HepG2 (cell line): ENCODE data around the gene CAMK2G. TPM values are rescaled to one million over a fixed set of nuclear protein-coding genes. Genes with fewer than 3 reads are reported as not detected.

Experiments
- BATF2 ChIP-seq: sonication (generic); formaldehyde crosslinking; IDR thresholded peaks from 2 replicates; pipeline ENCODE4 v1.8.0; 2022; ENCODE audit warnings: mild to moderate bottlenecking, missing genetic modification reagents, moderate library complexity
- CERS6 ChIP-seq: sonication (generic); formaldehyde crosslinking; IDR thresholded peaks from 2 replicates; pipeline ENCODE4 v1.5.0; 2020; ENCODE audit warnings: missing genetic modification reagents
- CSRNP1 ChIP-seq: sonication (generic); formaldehyde crosslinking; IDR thresholded peaks from 2 replicates; pipeline ENCODE4 v1.8.1; 2023; ENCODE audit warnings: mild to moderate bottlenecking, missing genetic modification reagents
- FOXC1 ChIP-seq: sonication (generic); formaldehyde crosslinking; IDR thresholded peaks from 2 replicates; pipeline ENCODE4 v1.8.0; 2022; ENCODE audit warnings: mild to moderate bottlenecking, missing genetic modification reagents, borderline replicate concordance
- FOXM1 ChIP-seq: sonication (generic); formaldehyde crosslinking; IDR thresholded peaks from 2 replicates; pipeline ENCODE4 v1.5.0; 2020; ENCODE audit warnings: missing genetic modification reagents
- HINFP ChIP-seq: sonication (generic); formaldehyde crosslinking; IDR thresholded peaks from 2 replicates; pipeline ENCODE4 v1.4.0; 2020; ENCODE audit warnings: low read depth, mild to moderate bottlenecking, missing genetic modification reagents
- HOXA7 ChIP-seq: sonication (generic); formaldehyde crosslinking; IDR thresholded peaks from 2 replicates; pipeline ENCODE4 v1.8.1; 2022; ENCODE audit warnings: mild to moderate bottlenecking, missing genetic modification reagents, moderate library complexity
- MED1 ChIP-seq: sonication (generic); formaldehyde crosslinking; IDR thresholded peaks from 2 replicates; pipeline ENCODE4 v1.4.0; 2020; ENCODE audit warnings: missing genetic modification reagents
- RBAK ChIP-seq: sonication (generic); formaldehyde crosslinking; IDR thresholded peaks from 2 replicates; pipeline ENCODE4 v1.5.1; 2020; ENCODE audit warnings: mild to moderate bottlenecking, missing genetic modification reagents
- RFXAP ChIP-seq: sonication (generic); formaldehyde crosslinking; IDR thresholded peaks from 2 replicates; pipeline ENCODE4 v1.4.0; 2020; ENCODE audit warnings: missing genetic modification reagents, borderline replicate concordance
- SOX13 ChIP-seq, 3 experiments: fragments of 450-650 bp in 1 of 3; sonication (generic) in 1 of 3; formaldehyde crosslinking in 1 of 3; IDR thresholded peaks in 2 of 3; conservative IDR thresholded peaks in 1 of 3; 2 replicates each; pipeline versions ENCODE4 v1.5.0 to v1.6.1; 2016 to 2020; ENCODE audit warnings: antibody characterized with exemption in 1 of 3, mild to moderate bottlenecking in 1 of 3, missing compliant biosample characterization in 1 of 3, missing genetic modification reagents in 1 of 3, moderate library complexity in 1 of 3
- THYN1 ChIP-seq: sonication (generic); formaldehyde crosslinking; IDR thresholded peaks from 2 replicates; pipeline ENCODE4 v1.8.1; 2023; ENCODE audit warnings: low read depth, mild to moderate bottlenecking, moderate library complexity, missing genetic modification reagents, borderline replicate concordance
- TSC22D2 ChIP-seq: sonication (generic); formaldehyde crosslinking; IDR thresholded peaks from 2 replicates; pipeline ENCODE4 v1.5.1; 2020; ENCODE audit warnings: missing genetic modification reagents, mild to moderate bottlenecking, borderline replicate concordance
- ZNF101 ChIP-seq: sonication (generic); formaldehyde crosslinking; IDR thresholded peaks from 2 replicates; pipeline ENCODE4 v1.4.0; 2020; ENCODE audit warnings: mild to moderate bottlenecking, low read depth, missing genetic modification reagents, borderline replicate concordance
- ZNF30 ChIP-seq: sonication (generic); formaldehyde crosslinking; IDR thresholded peaks from 2 replicates; pipeline ENCODE4 v1.5.0; 2020; ENCODE audit warnings: mild to moderate bottlenecking, missing genetic modification reagents
- ZNF331 ChIP-seq: sonication (generic); formaldehyde crosslinking; IDR thresholded peaks from 2 replicates; pipeline ENCODE4 v1.4.0; 2020; ENCODE audit warnings: missing genetic modification reagents
- ZNF382 ChIP-seq: sonication (generic); formaldehyde crosslinking; IDR thresholded peaks from 2 replicates; pipeline ENCODE4 v1.5.0; 2020; ENCODE audit warnings: missing genetic modification reagents, mild to moderate bottlenecking, borderline replicate concordance
- ZNF468 ChIP-seq: sonication (generic); formaldehyde crosslinking; IDR thresholded peaks from 2 replicates; pipeline ENCODE4 v1.8.0; 2022; ENCODE audit warnings: mild to moderate bottlenecking, moderate library complexity, missing genetic modification reagents
- ZNF75D ChIP-seq: sonication (generic); formaldehyde crosslinking; IDR thresholded peaks from 2 replicates; pipeline ENCODE4 v1.8.1; 2023; ENCODE audit warnings: missing genetic modification reagents, mild to moderate bottlenecking, borderline replicate concordance
- ZNF766 ChIP-seq: sonication (generic); formaldehyde crosslinking; IDR thresholded peaks from 2 replicates; pipeline ENCODE4 v1.5.0; 2020; ENCODE audit warnings: missing genetic modification reagents, borderline replicate concordance
- ZNF780A ChIP-seq: sonication (generic); formaldehyde crosslinking; IDR thresholded peaks from 2 replicates; pipeline ENCODE4 v1.8.0; 2022; ENCODE audit warnings: mild to moderate bottlenecking, missing genetic modification reagents, moderate library complexity
- polyA plus RNA-seq, 8 experiments: library from polyadenylated mRNA; depleted of rRNA in 3 of 8; stranded (reverse) in 7 of 8; unstranded in 1 of 8; fragments of >200 nt; fragmentation: Illumina TruSeq in 4 of 8; extraction: Trizol in 4 of 8; gene quantifications; 2 replicates each; pipeline versions ENCODE4 v1.2.1 to v1.2.3, GENCODE V29; 2011 to 2016; ENCODE audit warnings: low read depth in 4 of 8, missing spikeins in 1 of 8, mixed read lengths in 1 of 8; ENCODE audit not compliant: insufficient read depth in 1 of 8
- total RNA-seq, 5 experiments: library from RNA; depleted of rRNA; stranded (reverse); fragments of >200 nt; fragmentation: Illumina TruSeq; extraction: Trizol; gene quantifications; 2 replicates each; pipeline ENCODE4 v1.2.3, GENCODE V29; 2016; ENCODE audit warnings: low read depth in 1 of 5
- TF ChIP-seq, protein P1 (sequence below): sonication (generic); formaldehyde crosslinking; IDR thresholded peaks from 2 replicates; pipeline ENCODE4 v1.5.1; 2020; ENCODE audit warnings: missing genetic modification reagents, mild to moderate bottlenecking, borderline replicate concordance

Gene CAMK2G
- total and polyA plus RNA-seq, 2 of the 13 experiments (the other 11 are each of a cell fraction or from before 2014, with no cell fraction given), result 15.9 to 18.8 TPM

DNA sequence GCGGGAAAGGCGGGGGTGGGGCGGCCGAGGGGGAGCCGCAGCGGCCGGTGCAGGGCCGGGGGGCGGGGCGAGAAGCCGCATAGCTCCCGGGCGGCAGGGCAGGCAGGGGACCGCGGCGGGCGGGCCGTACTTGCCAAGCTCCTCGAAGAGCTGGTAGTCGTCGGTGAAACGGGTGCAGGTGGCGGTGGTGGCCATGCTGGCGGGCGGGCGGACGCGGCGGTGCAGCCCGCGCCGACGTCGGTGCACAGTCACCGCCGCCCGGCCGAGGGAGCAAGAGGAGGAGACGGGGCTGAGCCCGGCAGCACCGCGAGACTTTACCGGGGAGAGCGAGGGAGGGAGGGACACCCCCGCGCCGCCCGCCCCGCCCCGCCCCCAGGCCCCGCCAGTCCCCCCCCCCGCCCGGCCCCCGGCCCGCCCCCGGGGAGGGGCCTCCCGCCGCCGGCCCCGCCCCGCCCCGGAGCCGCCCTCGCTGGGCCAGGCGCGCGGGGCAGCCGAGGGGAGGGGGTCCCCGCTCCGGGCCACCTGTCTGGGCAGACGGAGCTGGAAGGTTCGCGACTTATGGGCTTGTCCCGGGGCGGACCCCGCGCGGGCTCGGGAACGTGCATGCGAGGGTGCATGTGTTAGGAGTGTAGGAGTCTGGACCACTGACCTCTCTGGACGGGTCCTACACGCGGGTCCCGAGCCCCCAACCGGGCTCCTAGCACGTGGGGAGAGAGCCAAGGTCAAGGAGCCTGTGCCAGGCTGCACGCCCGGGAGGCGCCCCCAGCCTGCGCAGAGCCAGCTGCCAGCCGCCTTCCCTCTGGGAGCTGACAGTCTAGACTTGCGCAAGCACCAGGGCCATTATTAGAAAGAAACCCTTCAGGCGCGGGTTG, at the start of gene CAMK2G (continued):
- TF ChIP-seq HINFP, result no peak
- no peak for TF ChIP-seq FOXC1 (CRISPR knock-in tag)
- TF ChIP-seq ZNF331 (CRISPR knock-in tag), result no peak
- TF ChIP-seq, protein P1, sequence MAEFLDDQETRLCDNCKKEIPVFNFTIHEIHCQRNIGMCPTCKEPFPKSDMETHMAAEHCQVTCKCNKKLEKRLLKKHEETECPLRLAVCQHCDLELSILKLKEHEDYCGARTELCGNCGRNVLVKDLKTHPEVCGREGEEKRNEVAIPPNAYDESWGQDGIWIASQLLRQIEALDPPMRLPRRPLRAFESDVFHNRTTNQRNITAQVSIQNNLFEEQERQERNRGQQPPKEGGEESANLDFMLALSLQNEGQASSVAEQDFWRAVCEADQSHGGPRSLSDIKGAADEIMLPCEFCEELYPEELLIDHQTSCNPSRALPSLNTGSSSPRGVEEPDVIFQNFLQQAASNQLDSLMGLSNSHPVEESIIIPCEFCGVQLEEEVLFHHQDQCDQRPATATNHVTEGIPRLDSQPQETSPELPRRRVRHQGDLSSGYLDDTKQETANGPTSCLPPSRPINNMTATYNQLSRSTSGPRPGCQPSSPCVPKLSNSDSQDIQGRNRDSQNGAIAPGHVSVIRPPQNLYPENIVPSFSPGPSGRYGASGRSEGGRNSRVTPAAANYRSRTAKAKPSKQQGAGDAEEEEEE (CRISPR knock-in tag), result no peak
- no peak for TF ChIP-seq ZNF101 (CRISPR knock-in tag)
- TF ChIP-seq BATF2, result no peak
- 0 out of 2 replicates have a peak, but pooled peaks have one; percentile 31 for TF ChIP-seq MED1
- TF ChIP-seq ZNF75D (CRISPR knock-in tag), result no peak
- no peak for TF ChIP-seq THYN1 (CRISPR knock-in tag)
- no peak for TF ChIP-seq ZNF766
- no peak for TF ChIP-seq RBAK (CRISPR knock-in tag)
- TF ChIP-seq FOXM1 (CRISPR knock-in tag), result no peak
- no peak for TF ChIP-seq HOXA7 (CRISPR knock-in tag)
- TF ChIP-seq ZNF30 (CRISPR knock-in tag), result no peak
- TF ChIP-seq ZNF780A, result no peak
- no peak for TF ChIP-seq ZNF468 (CRISPR knock-in tag)
- no peak for TF ChIP-seq ZNF382 (CRISPR knock-in tag)
- TF ChIP-seq TSC22D2 (CRISPR knock-in tag), result no peak
- no peak; the same call in 1 of the 2 replicates for TF ChIP-seq CSRNP1 (CRISPR knock-in tag)
- no peak for TF ChIP-seq RFXAP
- no peak for TF ChIP-seq CERS6 (CRISPR knock-in tag)
- TF ChIP-seq SOX13 (IDR thresholded peaks at IDR 0.05), result no peak
- TF ChIP-seq SOX13 (CRISPR knock-in tag; conservative IDR thresholded peaks at IDR 0.05 in 1 of 2, IDR thresholded peaks at IDR 0.05 in 1 of 2), result no peak
